Measurements from ENCODE around the gene MRPS27.
A peak's percentile ranks its signal among the peaks of the same experiment; 100 is the strongest.

The MRPS27 gene

DNA sequence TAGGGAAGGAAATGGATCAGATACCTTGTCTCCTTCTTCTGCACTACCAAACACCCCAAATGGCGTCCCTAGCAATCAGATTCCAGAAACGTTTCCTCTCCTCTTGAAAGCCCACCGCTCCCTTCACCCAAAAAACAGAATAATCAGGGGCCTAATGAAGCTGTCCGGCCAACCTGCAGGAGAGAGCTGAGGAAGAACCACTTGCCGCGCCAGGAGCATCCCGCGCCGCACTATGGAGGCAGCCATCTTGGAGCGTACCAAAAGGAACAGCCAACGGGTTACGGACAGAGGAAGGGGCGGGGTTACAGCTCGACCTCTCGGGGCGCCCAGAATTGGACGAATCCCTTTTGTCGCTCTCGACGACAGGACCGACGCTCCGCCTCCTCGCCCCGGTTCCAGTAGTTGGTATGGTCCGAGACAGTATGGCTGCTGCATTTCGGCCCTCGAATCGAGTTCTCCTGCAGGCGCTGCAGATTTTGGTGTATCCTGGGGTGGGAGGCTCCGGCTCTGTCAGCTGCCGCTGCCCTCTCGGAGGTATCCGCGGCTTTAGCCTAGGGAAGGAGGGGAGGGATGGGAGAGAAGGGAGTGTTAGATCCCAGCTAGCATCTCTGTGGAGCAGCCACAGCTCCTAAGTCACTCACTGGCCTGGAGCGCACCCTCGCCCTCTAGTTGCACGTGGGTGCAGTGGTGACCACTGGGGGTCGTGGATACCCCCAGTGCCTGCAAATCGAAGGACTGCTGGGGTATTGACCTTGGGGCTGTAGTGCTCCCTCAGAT is at the start of gene MRPS27, which contains the start of gene PTCD2:
TSS of gene MRPS27 (minus strand) at position 265 of the 777 bp plus-strand sequence. CDS start at position 246, 19 bp downstream.
TSS of gene PTCD2 (plus strand) at position 398 of the 777 bp plus-strand sequence. CDS start at position 408, 10 bp downstream.
- Histone ChIP-seq H3K9me3 (ENCODE audit: insufficient read depth, low read depth, low read length) (no peaks in the 10 kb centered on the region), H3K36me3 (ENCODE audit: insufficient read depth, low read depth, low read length) (peaks cover 37% of the 10 kb centered on the region), H3K4me3 (ENCODE audit: low read length) (peak within 1 kb of the TSS; percentile 93), H3K9ac (ENCODE audit: low read depth, low read length) (peak within 1 kb of the TSS; percentile 94), H3K27me3 (ENCODE audit: insufficient read depth, low read length) (no peaks in the 10 kb centered on the region), H3K27ac (ENCODE audit: low read length) (peak within 1 kb of the TSS; percentile 80), H3K4me1 (ENCODE audit: insufficient read depth, low read length) (peaks cover 3% of the 10 kb centered on the region; the same call in 1 of the 2 replicates)

DNA sequence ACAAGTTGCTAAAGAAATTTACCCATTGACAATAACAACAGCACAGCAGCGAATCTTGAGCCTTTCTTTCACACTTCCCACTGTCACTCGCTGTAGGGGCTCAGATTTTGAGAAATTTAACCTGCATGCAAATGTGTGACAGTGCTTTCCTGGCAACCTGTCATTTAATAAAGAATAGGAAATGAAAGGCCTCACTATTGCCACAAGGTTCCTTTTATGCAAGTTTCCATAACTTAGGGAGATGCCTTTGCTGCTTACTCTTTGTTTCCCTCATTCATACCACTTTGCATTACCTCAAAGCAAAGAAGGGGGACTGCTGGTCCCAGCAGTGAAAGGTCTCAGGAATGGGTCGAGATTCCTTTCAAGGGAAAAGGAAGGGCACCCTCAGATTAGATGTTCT is 49.7 kb upstream of the MRPS27 start:
- no peaks in the 10 kb centered on the region for H3K27me3 ChIP-seq (ENCODE audit: insufficient read depth, low read length)

DNA sequence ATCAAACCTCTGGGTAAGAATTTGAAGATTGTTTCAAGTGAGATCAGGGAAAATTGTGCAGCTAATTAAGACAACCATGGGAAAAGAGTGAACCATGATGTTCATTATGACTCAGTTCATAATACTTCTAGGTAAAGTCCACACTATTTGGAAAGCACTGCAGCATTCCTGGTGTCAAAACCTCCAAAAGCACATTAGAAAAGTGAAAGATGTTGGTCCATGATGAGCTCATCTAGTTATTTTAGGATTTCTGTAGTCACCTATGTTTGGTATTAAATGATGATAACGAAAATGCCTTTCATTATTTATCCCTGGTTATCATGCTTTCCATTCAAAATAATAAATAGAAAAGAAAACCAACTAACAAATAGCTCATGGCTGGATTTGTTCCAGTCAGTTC is 49.3 kb upstream of the MRPS27 start:
- Histone ChIP-seq H3K27me3 (ENCODE audit: insufficient read depth, low read length) (no peaks in the 10 kb centered on the region), H3K36me3 (ENCODE audit: insufficient read depth, low read depth, low read length) (no peaks in the 10 kb centered on the region), H3K4me1 (ENCODE audit: insufficient read depth, low read length) (peaks cover 10% of the 10 kb centered on the region; the same call in 1 of the 2 replicates), H3K9ac (ENCODE audit: low read depth, low read length) (no peak overlapping the region), H3K4me3 (ENCODE audit: low read length) (no peak overlapping the region), H3K9me3 (ENCODE audit: insufficient read depth, low read depth, low read length) (no peaks in the 10 kb centered on the region), H3K27ac (ENCODE audit: low read length) (no peak overlapping the region)

More for the DNA sequence above, 49.7 kb upstream of the MRPS27 start:
- Histone ChIP-seq H3K36me3 (ENCODE audit: insufficient read depth, low read depth, low read length) (no peaks in the 10 kb centered on the region), H3K4me3 (ENCODE audit: low read length) (no peak overlapping the region), H3K4me1 (ENCODE audit: insufficient read depth, low read length) (peaks cover 10% of the 10 kb centered on the region; the same call in 1 of the 2 replicates), H3K9me3 (ENCODE audit: insufficient read depth, low read depth, low read length) (no peaks in the 10 kb centered on the region), H3K9ac (ENCODE audit: low read depth, low read length) (no peak overlapping the region), H3K27ac (ENCODE audit: low read length) (no peak overlapping the region)

DNA sequence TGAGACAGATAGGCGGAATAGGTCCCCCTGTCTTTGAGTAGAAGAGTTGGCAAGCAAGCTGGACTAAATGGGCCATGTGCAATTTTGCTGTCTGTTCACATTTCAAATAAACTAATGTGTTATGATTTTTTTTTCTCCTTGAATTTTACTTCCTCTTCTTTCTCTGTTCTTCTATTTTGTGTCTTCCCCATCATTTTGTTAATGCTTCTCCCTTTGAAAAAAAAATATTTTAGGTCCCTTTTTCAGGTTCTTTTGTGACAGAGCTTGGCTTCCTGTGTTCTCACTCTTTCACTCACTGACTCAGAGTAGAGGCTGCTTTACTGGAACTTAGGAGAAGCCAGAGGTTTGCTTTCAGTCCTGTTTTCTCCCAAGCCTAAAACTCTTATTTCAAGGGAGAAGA is 48.2 kb upstream of the MRPS27 start:
- Histone ChIP-seq H3K27me3 (ENCODE audit: insufficient read depth, low read length) (no peaks in the 10 kb centered on the region), H3K27ac (ENCODE audit: low read length) (no peak overlapping the region), H3K9ac (ENCODE audit: low read depth, low read length) (no peak overlapping the region), H3K36me3 (ENCODE audit: insufficient read depth, low read depth, low read length) (no peaks in the 10 kb centered on the region), H3K4me3 (ENCODE audit: low read length) (no peak overlapping the region), H3K9me3 (ENCODE audit: insufficient read depth, low read depth, low read length) (no peaks in the 10 kb centered on the region), H3K4me1 (ENCODE audit: insufficient read depth, low read length) (peaks cover 14% of the 10 kb centered on the region)

DNA sequence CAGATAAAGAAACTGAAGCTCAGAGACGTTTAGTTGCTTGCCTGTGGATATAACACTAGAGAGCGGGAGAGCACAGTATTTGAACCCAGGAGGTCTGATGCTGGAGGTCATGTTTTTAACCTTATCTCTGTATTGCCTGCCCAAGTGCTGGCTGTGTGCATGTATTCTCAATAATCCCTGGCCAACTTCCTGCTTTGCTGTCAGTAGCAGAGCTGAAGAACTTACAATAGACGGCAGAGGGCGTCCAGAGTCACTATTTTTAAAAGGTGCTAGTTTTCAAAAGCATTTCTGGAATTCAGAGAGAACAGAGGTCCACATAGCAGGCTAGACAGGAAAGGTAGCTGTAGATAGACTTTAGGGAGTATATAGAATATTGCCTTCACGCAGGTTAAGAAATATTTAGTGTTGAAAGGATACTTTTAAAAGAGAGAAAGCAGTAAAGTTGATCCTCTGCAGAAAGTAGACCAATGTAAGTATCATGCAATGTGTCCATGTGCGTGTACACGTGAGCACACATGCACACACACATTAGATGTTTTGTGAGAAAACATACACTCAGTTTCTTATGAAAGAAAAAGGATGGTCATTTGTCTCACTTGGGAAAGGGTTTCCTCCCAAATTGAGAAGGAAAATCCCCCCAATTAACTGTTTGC is 46.4 kb upstream of the MRPS27 start:
- H3K9ac ChIP-seq (ENCODE audit: low read depth, low read length), result no peak overlapping the region
- H3K4me1 ChIP-seq (ENCODE audit: insufficient read depth, low read length), result peaks cover 15% of the 10 kb centered on the region
- H3K27ac ChIP-seq (ENCODE audit: low read length), result no peak overlapping the region
- H3K27me3 ChIP-seq (ENCODE audit: insufficient read depth, low read length), result no peaks in the 10 kb centered on the region
- H3K4me3 ChIP-seq (ENCODE audit: low read length), result no peak overlapping the region
- H3K36me3 ChIP-seq (ENCODE audit: insufficient read depth, low read depth, low read length), result peaks cover 12% of the 10 kb centered on the region
- no peaks in the 10 kb centered on the region for H3K9me3 ChIP-seq (ENCODE audit: insufficient read depth, low read depth, low read length)

DNA sequence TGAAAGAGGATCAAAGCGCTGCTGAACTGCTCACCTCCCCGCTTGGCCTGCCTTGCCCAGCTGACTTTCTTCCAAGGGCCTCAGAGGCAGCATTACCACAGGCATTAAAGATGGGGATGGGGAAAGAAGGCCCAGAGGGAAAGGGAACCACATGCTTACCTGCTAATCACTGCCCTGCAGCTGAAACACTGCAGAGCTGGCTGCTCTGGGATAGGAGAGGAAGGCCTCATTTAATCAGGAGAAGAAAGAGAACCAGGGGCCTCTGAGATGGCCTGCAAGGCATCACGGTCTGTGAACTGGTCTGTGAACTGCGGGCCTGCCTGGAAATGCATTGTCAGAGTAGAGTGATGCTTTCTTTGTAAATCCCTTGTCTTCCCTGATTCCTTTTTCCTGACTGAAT is 44.9 kb upstream of the MRPS27 start:
- H3K4me3 ChIP-seq (ENCODE audit: low read length), result no peak overlapping the region
- no peaks in the 10 kb centered on the region for H3K27me3 ChIP-seq (ENCODE audit: insufficient read depth, low read length)
- peaks cover 19% of the 10 kb centered on the region for H3K36me3 ChIP-seq (ENCODE audit: insufficient read depth, low read depth, low read length)
- H3K9me3 ChIP-seq (ENCODE audit: insufficient read depth, low read depth, low read length), result no peaks in the 10 kb centered on the region
- no peak overlapping the region for H3K27ac ChIP-seq (ENCODE audit: low read length)
- peaks cover 12% of the 10 kb centered on the region for H3K4me1 ChIP-seq (ENCODE audit: insufficient read depth, low read length)
- no peak overlapping the region for H3K9ac ChIP-seq (ENCODE audit: low read depth, low read length)

DNA sequence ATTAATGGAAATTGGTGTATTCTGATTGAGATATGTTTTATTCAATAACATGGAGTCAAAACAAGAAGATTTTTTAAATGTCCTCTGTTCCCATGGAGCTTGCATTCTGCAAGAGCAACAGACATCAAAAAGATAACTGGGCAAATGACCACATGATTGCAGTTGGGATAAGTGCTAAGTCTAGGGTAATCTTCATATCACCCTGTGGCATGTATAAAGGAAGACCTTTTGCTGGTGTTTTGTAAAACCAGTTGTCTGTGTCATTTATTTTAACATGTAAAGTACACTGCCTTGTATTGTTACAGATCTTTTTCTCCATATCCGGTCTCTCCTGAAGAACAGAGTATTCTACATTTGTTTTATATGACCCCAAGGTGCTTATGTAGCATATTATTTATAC is 44.1 kb upstream of the MRPS27 start:
- H3K9ac ChIP-seq (ENCODE audit: low read depth, low read length), result no peak overlapping the region
- peaks cover 27% of the 10 kb centered on the region for H3K36me3 ChIP-seq (ENCODE audit: insufficient read depth, low read depth, low read length)
- H3K27me3 ChIP-seq (ENCODE audit: insufficient read depth, low read length), result no peaks in the 10 kb centered on the region
- H3K9me3 ChIP-seq (ENCODE audit: insufficient read depth, low read depth, low read length), result no peaks in the 10 kb centered on the region
- H3K4me3 ChIP-seq (ENCODE audit: low read length), result no peak overlapping the region
- peaks cover 5% of the 10 kb centered on the region for H3K4me1 ChIP-seq (ENCODE audit: insufficient read depth, low read length)
- no peak overlapping the region for H3K27ac ChIP-seq (ENCODE audit: low read length)

DNA sequence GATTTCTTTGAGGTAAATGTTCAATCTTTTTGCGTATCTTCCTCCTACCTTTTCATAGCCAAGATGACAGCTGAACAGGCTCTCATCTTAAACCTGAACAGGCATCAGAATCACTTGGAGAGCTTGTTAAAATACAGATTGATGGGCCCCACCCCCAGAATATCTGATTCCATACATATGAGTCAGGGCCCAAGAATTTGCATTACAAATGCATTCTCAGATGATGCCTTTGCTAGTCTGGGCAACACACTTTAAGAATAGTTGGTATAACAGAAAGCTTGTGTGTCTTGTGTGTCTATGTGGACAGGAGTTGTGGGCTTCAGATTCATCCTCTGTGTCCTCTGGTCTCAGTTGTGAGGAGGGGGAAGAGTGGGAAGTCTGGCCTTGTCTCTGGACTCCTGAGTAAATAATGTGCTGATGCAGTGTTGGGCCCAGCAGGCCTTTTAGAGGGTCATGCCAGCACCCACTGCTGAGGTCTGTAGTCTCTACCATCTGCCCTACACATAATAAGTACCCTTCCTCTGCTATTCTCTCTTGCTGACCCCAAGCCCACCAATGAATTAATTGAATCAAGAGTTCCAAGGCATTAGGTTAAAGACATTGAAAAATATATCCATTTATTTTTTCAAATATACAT is 43.2 kb upstream of the MRPS27 start:
- peaks cover 5% of the 10 kb centered on the region for H3K4me1 ChIP-seq (ENCODE audit: insufficient read depth, low read length)
- H3K36me3 ChIP-seq (ENCODE audit: insufficient read depth, low read depth, low read length), result peaks cover 35% of the 10 kb centered on the region
- no peak overlapping the region for H3K4me3 ChIP-seq (ENCODE audit: low read length)
- H3K9ac ChIP-seq (ENCODE audit: low read depth, low read length), result no peak overlapping the region
- no peaks in the 10 kb centered on the region for H3K9me3 ChIP-seq (ENCODE audit: insufficient read depth, low read depth, low read length)
- H3K27me3 ChIP-seq (ENCODE audit: insufficient read depth, low read length), result no peaks in the 10 kb centered on the region
- no peak overlapping the region for H3K27ac ChIP-seq (ENCODE audit: low read length)

DNA sequence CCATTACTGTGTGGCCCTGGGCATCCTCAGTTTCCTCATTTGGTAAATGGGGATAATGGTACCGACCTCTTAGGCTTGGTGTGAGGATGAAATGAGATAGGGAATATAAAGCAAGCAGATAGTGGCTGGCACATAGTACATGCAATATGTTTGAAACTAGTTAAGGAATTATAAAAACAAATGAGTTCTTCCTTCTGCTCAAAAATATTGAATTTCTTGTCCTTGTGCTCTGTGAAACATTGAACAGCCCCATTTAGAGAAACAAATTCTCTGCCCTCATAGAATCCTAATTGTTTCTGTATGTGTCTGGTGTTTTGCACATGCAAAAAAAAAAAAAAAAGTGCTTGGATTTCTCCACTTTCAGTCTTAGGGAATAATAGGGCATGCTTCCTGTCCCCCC is 39.8 kb upstream of the MRPS27 start:
- no peaks in the 10 kb centered on the region for H3K27me3 ChIP-seq (ENCODE audit: insufficient read depth, low read length)
- H3K27ac ChIP-seq (ENCODE audit: low read length), result no peak overlapping the region
- H3K36me3 ChIP-seq (ENCODE audit: insufficient read depth, low read depth, low read length), result peaks cover 37% of the 10 kb centered on the region
- H3K4me1 ChIP-seq (ENCODE audit: insufficient read depth, low read length), result peaks cover 5% of the 10 kb centered on the region
- no peak overlapping the region for H3K4me3 ChIP-seq (ENCODE audit: low read length)
- H3K9me3 ChIP-seq (ENCODE audit: insufficient read depth, low read depth, low read length), result no peaks in the 10 kb centered on the region
- H3K9ac ChIP-seq (ENCODE audit: low read depth, low read length), result no peak overlapping the region

DNA sequence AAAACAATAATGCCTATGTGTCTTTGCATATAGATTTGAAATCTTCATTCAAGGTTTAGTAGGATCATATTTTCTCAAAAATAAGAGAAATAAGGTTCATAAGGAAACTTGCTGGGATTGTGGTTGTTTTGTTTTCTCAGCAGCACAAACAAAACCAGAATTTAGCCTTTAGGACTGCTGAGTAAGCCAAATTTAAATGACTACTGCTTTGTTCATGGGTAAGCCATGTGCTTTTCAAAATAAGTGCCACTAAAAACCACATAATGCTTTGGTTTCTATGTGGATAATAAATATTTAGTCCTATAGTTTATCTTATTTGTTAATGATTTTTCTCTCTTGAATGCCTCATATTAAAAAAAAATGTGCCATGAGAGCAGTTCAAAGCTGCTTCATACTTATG is 38.9 kb upstream of the MRPS27 start:
- Histone ChIP-seq H3K4me3 (ENCODE audit: low read length) (no peak overlapping the region), H3K27ac (ENCODE audit: low read length) (no peak overlapping the region), H3K36me3 (ENCODE audit: insufficient read depth, low read depth, low read length) (peaks cover 37% of the 10 kb centered on the region), H3K27me3 (ENCODE audit: insufficient read depth, low read length) (no peaks in the 10 kb centered on the region), H3K9me3 (ENCODE audit: insufficient read depth, low read depth, low read length) (no peaks in the 10 kb centered on the region), H3K9ac (ENCODE audit: low read depth, low read length) (no peak overlapping the region), H3K4me1 (ENCODE audit: insufficient read depth, low read length) (peaks cover 5% of the 10 kb centered on the region)

DNA sequence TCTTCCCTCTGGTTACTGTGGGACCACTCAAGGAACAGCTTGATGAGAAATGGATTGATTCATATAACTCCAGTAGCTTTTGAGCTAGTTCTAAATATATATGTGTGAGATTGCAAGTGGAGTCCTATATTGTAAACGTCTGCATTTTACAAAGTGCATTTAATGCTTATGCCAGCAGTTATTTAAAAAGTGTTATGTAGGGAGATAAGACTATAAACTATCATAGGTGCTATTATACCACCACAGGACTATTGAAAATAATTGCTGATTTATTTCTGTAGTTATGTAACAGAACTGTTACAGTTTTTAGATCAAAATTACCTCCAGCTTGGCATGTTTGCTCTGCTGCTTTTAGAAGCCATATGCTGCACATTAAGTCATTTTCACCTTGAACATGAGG is 36.3 kb upstream of the MRPS27 start:
- Histone ChIP-seq H3K4me1 (ENCODE audit: insufficient read depth, low read length) (no peaks in the 10 kb centered on the region), H3K36me3 (ENCODE audit: insufficient read depth, low read depth, low read length) (peaks cover 24% of the 10 kb centered on the region), H3K9ac (ENCODE audit: low read depth, low read length) (no peak overlapping the region), H3K9me3 (ENCODE audit: insufficient read depth, low read depth, low read length) (no peaks in the 10 kb centered on the region), H3K4me3 (ENCODE audit: low read length) (no peak overlapping the region), H3K27me3 (ENCODE audit: insufficient read depth, low read length) (no peaks in the 10 kb centered on the region), H3K27ac (ENCODE audit: low read length) (no peak overlapping the region)

Measured in iPS-20b (cell line).